GM19467 (cell line): ENCODE results near the gene SLC7A7.
"Not testable (repeated sequence)": the region's sequence is repeated elsewhere in the genome, so short reads cannot be mapped to it uniquely, and the experiment has no call there.

Experiments
- ATAC-seq: cut with Tn5 transposase; IDR thresholded peaks from one replicate; pipeline ENCODE4 v1.9.1; 2021; ENCODE audit warnings: mild to moderate bottlenecking, moderate library complexity; ENCODE audit not compliant: unreplicated experiment

The SLC7A7 gene

DNA sequence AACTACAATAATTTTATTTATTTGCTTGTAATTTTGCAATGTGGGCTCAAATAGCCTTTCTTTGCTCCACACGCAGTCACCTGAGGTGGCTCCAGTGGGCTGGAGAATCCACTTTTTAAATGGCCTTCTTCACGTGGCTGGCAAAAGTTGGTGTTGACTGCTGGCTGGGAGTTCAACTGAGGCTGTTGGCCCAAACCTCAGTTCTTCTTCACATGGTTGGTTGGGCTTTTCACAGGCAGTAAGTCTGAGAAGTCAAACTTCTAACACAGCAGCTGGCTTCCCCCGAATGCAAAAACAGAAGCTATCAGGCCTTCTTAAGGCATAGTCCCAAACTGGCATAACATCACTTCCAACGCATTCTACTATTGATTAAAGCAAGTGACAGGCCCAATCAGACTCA, 50.9 kb downstream of the SLC7A7 start:
- ATAC-seq, result no peak

- ATAC-seq, result no peak
Observed at GRCh38 chr14:22761734-22762133, 53.5 kb downstream of the SLC7A7 start.

DNA sequence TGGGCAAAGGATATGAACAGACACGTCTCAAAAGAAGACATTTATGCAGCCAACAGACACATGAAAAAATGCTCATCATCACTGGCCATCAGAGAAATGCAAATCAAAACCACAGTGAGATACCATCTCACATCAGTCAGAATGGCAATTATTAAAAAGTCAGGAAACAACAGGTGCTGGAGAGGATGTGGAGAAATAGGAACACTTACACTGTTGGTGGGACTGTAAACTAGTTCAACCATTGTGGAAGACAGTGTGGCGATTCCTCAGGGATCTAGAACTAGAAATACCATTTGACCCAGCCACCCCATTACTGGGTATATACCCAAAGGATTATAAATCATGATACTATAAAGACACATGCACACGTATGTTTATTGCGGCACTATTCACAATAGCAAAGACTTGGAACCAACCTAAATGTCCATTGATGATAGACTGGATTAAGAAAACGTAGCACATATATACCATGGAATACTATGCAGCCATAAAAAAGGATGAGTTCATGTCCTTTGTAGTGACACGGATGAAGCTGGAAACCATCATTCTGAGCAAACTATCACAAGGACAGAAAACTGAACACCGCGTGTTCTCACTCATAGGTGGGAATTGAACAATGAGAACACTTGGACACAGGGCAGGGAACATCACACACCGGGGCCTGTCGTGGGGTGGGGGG, 57.1 kb downstream of the SLC7A7 start:
- ATAC-seq, result not testable (repeated sequence)

DNA sequence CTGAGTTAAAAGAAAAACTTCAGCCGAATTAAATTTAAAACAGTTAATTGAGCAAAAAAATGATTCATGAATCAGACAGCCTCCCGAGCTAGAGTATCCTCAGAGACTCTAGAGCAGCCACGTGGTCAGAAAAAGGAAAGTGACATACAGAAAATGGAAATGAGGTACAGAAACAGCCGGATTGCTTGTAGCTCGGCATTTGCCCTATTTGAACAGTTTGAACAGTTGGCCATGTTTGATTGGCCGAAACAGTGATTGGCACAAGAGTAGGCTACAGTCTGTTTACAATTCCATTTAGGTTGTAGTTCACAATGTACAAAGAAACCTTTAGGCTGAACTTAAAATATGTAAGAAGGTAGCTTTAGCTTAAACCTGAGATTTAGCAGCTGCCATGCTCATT, 61.6 kb downstream of the SLC7A7 start:
- ATAC-seq, result no peak

DNA sequence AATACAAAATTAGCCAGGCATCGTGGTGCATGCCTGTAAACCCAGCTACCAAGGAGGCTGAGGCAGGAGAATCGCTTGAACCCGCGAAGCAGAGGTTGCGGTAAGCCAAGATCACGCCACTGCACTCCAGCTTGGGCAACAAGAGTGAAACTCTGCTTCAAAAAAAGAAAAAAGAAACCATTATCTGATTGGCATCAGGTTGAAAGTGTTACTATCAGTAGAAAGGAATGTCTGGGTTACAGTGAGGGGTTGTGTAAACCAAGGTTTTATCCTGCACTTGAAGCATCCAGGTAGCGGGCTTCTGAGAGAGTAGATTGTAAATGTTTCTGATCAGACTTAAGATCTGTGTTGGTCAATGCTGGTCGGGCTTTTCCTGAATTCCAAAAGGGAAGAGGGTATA, 62.8 kb downstream of the SLC7A7 start:
- ATAC-seq, result no peak

DNA sequence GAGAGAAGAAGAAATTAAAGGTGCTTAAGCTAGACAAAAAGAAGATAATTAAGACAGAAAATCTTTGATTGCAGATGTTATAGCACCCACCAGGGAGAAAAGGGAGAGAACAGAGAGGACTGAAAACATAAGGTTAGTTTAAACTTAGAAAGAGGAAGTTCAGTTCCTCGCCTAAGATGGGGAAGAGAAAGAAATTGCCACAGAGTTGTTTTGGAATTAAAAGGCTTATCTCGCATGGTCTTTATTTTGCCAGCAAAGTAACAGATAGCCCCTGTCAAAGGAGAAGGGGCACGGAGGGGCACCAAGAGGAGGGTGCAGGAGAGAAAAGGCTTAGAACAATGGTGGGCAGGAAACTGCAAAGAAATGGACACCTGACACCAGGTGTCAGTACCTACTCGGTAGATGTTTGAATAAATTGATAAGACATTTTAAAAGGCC, 66.6 kb downstream of the SLC7A7 start:
- no peak for ATAC-seq

DNA sequence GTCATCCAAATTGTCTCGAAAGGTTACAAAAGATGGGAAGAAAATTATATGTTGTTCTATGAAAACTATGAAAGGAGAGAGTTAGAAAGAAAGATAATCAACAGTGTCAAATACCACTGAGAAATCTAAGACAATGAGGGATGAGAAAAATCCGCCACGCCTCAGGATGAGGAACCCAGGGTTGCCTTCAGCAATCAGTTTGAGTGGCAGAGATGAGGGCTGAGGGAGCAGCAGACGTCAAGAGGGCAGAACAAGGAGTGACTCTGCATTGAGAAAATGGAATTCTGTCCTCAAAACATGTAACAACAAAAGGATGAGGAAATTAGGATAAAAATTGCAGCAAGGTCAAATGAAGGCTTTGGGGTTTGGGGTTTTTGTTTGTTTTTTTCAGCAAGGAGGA, 67.0 kb downstream of the SLC7A7 start:
- ATAC-seq, result no peak

DNA sequence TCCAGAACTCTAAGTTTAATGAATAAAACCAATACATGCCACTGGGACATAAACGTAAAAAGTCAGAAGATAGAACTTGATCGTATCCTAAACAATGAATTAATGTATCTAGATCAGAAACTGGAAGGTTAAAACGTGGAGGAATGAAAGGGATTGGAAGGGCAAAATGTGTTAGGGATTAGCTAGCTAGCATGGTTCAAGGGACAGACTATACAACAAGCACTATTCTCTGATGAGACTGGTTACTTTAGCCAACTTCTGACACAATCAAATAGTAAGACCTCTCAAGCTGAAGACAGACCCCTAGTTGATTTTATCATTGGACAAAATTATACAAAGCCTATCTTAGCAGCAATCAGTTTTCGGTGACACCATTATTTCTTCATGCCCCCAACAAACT, 67.5 kb downstream of the SLC7A7 start:
- ATAC-seq, result no peak

DNA sequence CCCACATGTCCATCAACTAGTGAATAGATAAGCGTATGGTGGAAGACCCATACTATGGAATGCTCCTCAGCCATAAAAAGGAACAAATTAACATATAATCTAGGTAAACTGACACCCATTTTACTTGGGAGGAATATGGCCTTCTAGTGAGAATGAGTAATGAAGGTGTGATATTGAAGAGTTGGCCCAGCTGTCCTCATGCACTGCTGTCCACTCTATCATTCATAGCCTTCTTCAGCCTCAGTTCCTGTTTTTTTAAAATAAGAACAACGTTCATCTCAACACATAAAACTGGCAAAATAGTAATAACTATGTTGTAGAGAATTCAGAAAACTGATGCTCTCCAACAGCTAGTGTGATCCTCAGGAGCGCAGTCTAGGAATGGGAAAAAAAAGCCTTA, 75.2 kb downstream of the SLC7A7 start:
- no peak for ATAC-seq

- no peak for ATAC-seq
Observed at GRCh38 chr14:22739423-22739822, 75.8 kb downstream of the SLC7A7 start.

DNA sequence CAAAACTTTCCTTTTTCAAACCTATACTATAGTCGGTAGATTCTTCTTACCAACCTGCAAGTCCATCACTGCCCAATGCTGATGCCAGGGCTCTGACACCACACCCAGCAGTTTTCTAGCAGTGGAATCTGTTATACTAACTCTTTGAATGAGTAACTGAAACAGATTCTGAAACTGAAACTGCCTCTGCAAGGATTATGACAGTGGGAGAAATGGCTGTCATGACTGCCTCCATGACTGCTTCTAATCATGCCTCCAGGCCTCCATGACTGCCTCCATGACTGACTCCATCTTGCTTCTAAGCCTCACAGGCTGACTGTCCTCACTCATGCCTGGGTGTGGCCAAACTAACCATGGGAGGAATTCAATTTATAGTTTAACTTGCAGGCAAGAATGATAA, 78.2 kb downstream of the SLC7A7 start:
- peak; percentile 56 for ATAC-seq

DNA sequence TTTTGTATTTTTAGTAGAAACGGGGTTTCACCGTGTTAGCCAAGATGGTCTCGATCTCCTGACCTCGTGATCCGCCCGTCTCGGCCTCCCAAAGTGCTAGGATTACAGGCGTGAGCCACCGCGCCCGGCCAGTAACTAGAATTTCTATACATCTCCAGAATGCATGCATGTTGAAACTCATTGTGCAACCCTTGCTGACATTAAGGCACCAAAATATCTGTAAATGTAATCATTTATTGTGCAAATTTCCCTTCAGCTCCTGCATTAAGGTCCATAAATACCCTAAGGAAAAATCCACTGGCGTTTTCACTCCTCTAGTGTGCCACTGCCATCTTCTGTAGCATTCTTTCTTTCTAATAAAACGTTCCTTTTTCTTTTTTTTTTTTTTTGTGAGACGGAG, 78.9 kb downstream of the SLC7A7 start:
- ATAC-seq, result not testable (repeated sequence)

GRCh38 chr14:22735096-22735495, 80.1 kb downstream of the SLC7A7 start:
- no peak for ATAC-seq

- no peak for ATAC-seq
Observed at GRCh38 chr14:22733829-22734228, 81.4 kb downstream of the SLC7A7 start.

DNA sequence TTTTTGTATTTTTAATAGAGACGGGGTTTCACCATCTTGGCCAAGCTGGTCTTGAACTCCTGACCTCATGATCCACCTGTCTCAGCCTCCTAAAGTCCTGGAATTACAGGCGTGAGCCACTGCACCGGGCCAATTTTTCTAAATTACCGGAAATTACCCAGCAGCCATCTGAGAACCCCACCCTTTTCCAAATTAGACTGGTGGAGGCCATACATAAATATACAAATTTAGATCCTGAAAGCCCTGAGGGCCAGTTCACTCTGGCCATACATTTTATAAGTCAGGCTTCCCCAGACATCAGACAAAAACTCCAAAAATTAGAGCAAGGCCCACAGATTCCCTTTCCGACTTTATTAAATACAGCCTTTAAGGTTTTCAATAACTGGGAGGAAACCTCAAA, 83.2 kb downstream of the SLC7A7 start:
- ATAC-seq, result not testable (repeated sequence)

DNA sequence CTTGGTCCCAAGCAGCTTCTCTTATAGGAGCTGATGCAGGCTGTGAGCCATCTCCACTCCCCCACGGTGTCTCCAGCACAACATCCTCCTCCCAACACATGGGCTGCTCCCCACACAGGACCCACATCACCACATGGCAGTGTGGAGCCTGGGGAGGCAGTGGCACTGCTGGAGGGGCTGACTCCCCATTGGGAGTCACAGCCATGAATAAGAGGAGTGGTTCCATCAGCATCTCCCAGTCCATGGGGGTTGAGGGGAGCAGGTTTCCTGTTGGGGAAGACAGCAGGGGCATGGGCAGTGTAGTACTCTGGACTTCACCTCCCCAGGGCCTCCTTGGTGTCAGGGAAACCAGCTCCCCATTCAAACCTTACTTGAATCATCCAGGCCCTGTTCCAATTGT, 89.2 kb downstream of the SLC7A7 start:
- no peak for ATAC-seq

GRCh38 chr14:22725374-22725773, 89.9 kb downstream of the SLC7A7 start:
- ATAC-seq, result not testable (repeated sequence)

DNA sequence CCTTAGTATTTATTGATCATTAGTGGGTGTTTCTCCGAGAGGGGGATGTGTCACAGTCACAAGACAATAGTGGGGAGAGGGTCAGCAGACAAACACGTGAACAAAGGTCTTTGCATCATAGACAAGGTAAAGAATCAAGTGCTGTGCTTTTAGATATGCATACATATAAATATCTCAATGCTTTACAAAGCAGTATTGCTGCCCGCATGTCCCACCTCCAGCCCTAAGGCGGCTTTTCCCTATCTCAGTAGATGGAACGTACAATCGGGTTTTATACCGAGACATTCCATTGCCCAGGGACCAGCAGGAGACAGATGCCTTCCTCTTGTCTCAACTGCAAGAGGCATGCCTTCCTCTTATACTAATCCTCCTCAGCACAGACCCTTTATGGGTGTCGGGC, 90.4 kb downstream of the SLC7A7 start:
- not testable (repeated sequence) for ATAC-seq

DNA sequence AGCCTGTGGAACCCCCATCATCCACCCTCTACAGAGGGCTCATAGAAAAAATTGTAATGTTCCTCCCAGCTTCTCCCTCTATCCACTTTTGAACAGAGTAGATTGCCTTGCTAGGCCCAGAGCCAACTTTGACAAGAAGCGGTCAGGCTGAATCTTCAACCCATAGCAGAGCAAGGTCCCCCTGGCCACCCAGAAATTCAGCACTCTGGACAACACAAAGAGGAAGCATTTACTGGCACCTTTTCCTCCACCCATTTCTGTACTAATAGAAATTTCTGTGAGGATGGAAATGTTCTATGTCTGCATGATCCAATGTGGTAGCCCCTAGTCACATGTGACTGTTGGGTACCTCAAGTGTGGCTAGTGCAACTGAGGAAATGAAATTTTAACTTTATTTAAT, 91.4 kb downstream of the SLC7A7 start:
- ATAC-seq, result no peak
